DND-41 (cell line): ENCODE data around the gene TTF1.
A peak's percentile ranks its signal among the peaks of the same experiment; 100 is the strongest.

ENCODE experiments used
- ATAC-seq: fragments of 200-7000 bp; cut with Tn5 transposase; 3 replicates; pipeline ENCODE4 v1.9.1; 2021; ENCODE audit warnings: low read depth; ENCODE audit not compliant: insufficient read depth
- DNase-seq: peaks from one replicate; pipeline ENCODE4 v3.0.0-alpha.2; 2020
- H2AFZ ChIP-seq: 2 replicates; pipeline ENCODE4 v1.6.0; 2012; ENCODE audit warnings: low read depth, low read length
- H3K27ac ChIP-seq: 2 replicates; pipeline ENCODE4 v1.5.1; 2012; ENCODE audit warnings: low read length, inconsistent platforms
- H3K27me3 ChIP-seq: fragments of 200-600 bp; sonication (generic); 2 replicates; pipeline ENCODE4 v1.6.0; 2012; ENCODE audit warnings: low read length, mild to moderate bottlenecking, inconsistent platforms; ENCODE audit not compliant: insufficient read depth, poor library complexity
- H3K36me3 ChIP-seq: 2 replicates; pipeline ENCODE4 v1.5.1; 2012; ENCODE audit warnings: low read length, inconsistent platforms; ENCODE audit not compliant: insufficient read depth
- H3K4me1 ChIP-seq: 2 replicates; pipeline ENCODE4 v1.5.1; 2012; ENCODE audit warnings: mild to moderate bottlenecking, low read length; ENCODE audit not compliant: insufficient read depth
- H3K4me2 ChIP-seq: 2 replicates; pipeline ENCODE4 v1.6.0; 2012; ENCODE audit warnings: mild to moderate bottlenecking, moderate library complexity, low read length, inconsistent platforms; ENCODE audit not compliant: insufficient read depth
- H3K4me3 ChIP-seq, 2 experiments: fragments of 200-600 bp in 1 of 2; shearing (Covaris generic) in 1 of 2; 2 replicates each; pipeline ENCODE4 v1.5.1; 2012 to 2016; ENCODE audit warnings: inconsistent platforms in 2 of 2, low read length in 2 of 2, mild to moderate bottlenecking in 2 of 2, low read depth in 1 of 2, moderate library complexity in 1 of 2
- H3K79me2 ChIP-seq: 2 replicates; pipeline ENCODE4 v1.6.0; 2012; ENCODE audit warnings: low read length, inconsistent platforms; ENCODE audit not compliant: insufficient read depth
- H3K9ac ChIP-seq: 2 replicates; pipeline ENCODE4 v1.6.0; 2012; ENCODE audit warnings: low read depth, mild to moderate bottlenecking, inconsistent platforms, low read length, moderate library complexity
- H3K9me3 ChIP-seq: 2 replicates; pipeline ENCODE4 v1.5.1; 2012; ENCODE audit warnings: low read length, moderate library complexity, mild to moderate bottlenecking, inconsistent platforms; ENCODE audit not compliant: insufficient read depth, severe bottlenecking
- H4K20me1 ChIP-seq: 2 replicates; pipeline ENCODE4 v1.6.0; 2012; ENCODE audit warnings: low read length; ENCODE audit not compliant: insufficient read depth
- CTCF ChIP-seq: IDR thresholded peaks from 2 replicates; pipeline ENCODE4 v1.5.1; 2012; ENCODE audit warnings: borderline replicate concordance, low read length, moderate library complexity, mild to moderate bottlenecking; ENCODE audit not compliant: poor library complexity, severe bottlenecking; ENCODE audit errors: extremely low read depth
- EZH2 ChIP-seq: IDR thresholded peaks from 3 replicates; pipeline ENCODE4 v1.6.1; 2012; ENCODE audit warnings: borderline replicate concordance, low read depth, mild to moderate bottlenecking, moderate library complexity, low read length, inconsistent platforms; ENCODE audit not compliant: severe bottlenecking

TTF1 gene

GRCh38 chr9:132356324-132356924, 50.2 kb downstream of the TTF1 start:
- no peak for DNase-seq
- no peak overlapping the region for H3K4me3 ChIP-seq
- H2AFZ ChIP-seq: no peak overlapping the region
- peaks cover 35% of the 10 kb centered on the region for H3K4me1 ChIP-seq
- H3K4me2 ChIP-seq: no peak overlapping the region
- H3K79me2 ChIP-seq: peaks cover 29% of the 10 kb centered on the region
- H3K9ac ChIP-seq: no peak overlapping the region
- ATAC-seq: no peak
- H3K27me3 ChIP-seq: no peaks in the 10 kb centered on the region
- H3K36me3 ChIP-seq: peaks cover 18% of the 10 kb centered on the region
- H4K20me1 ChIP-seq: peaks cover 5% of the 10 kb centered on the region; the same call in 1 of the 2 replicates
- H3K27ac ChIP-seq: no peak overlapping the region
- no peaks in the 10 kb centered on the region for H3K9me3 ChIP-seq
- TF ChIP-seq CTCF (no peak), EZH2 (no peak)

- Histone ChIP-seq H3K4me2 (peak within 1 kb of the TSS; percentile 96), H3K79me2 (peaks cover 39% of the 10 kb centered on the region), H3K4me1 (peaks cover 51% of the 10 kb centered on the region), H3K36me3 (peaks cover 25% of the 10 kb centered on the region), H3K27ac (peak within 1 kb of the TSS; percentile 95), H2AFZ (peak within 1 kb of the TSS; percentile 77), H4K20me1 (peaks cover 5% of the 10 kb centered on the region; the same call in 1 of the 2 replicates), H3K4me3 (peak within 1 kb of the TSS; percentile 68 to 86), H3K27me3 (no peaks in the 10 kb centered on the region), H3K9ac (peak within 1 kb of the TSS; percentile 97), H3K9me3 (no peaks in the 10 kb centered on the region)
- peak; percentile 94 for DNase-seq
- TF ChIP-seq CTCF: no peak
- TF ChIP-seq EZH2: no peak
- peak; percentile 89 for ATAC-seq
Observed at GRCh38 chr9:132354637-132355355, 51.8 kb downstream of the TTF1 start, which contains the start of gene SETX. TSS of gene SETX (minus strand) at chr9:132354986. CDS start at chr9:132349428, 5,558 bp downstream.

GRCh38 chr9:132351404-132352045, 55.1 kb downstream of the TTF1 start:
- Histone ChIP-seq H3K4me2 (peak overlapping the region; percentile 96), H4K20me1 (peaks cover 5% of the 10 kb centered on the region; the same call in 1 of the 2 replicates), H3K9me3 (no peaks in the 10 kb centered on the region), H3K9ac (peak overlapping the region; percentile 54), H3K27me3 (no peaks in the 10 kb centered on the region), H3K79me2 (peaks cover 47% of the 10 kb centered on the region), H3K4me1 (peaks cover 51% of the 10 kb centered on the region), H3K36me3 (peaks cover 52% of the 10 kb centered on the region), H3K27ac (peak overlapping the region; percentile 69), H2AFZ (no peak overlapping the region), H3K4me3 (peak overlapping the region; percentile 19 to 54; a peak in 3 of 4 replicates)
- DNase-seq (no peak), ATAC-seq (peak; percentile 21; the same call in 1 of the 3 replicates)
- TF ChIP-seq EZH2 (no peak), CTCF (no peak)
